Ectodermal cell (in vitro differentiated cells): ENCODE measurements around the gene TNFRSF14.

Experiments
- H3K27ac ChIP-seq: 2 replicates; pipeline ENCODE4 v1.7.0; 2013; ENCODE audit warnings: mild to moderate bottlenecking, low read depth, low read length; ENCODE audit not compliant: insufficient read depth, poor library complexity, severe bottlenecking
- H3K27me3 ChIP-seq: 2 replicates; pipeline ENCODE4 v1.7.0; 2013; ENCODE audit warnings: mild to moderate bottlenecking, low read length; ENCODE audit not compliant: insufficient read depth, control insufficient read depth, poor library complexity, severe bottlenecking
- H3K36me3 ChIP-seq: one replicate; pipeline ENCODE4 v1.7.0; 2013; ENCODE audit warnings: low read length; ENCODE audit not compliant: control insufficient read depth, insufficient read depth
- H3K4me1 ChIP-seq: one replicate; pipeline ENCODE4 v1.7.0; 2013; ENCODE audit warnings: low read length; ENCODE audit not compliant: control insufficient read depth, insufficient read depth
- H3K4me3 ChIP-seq: 2 replicates; pipeline ENCODE4 v1.7.0; 2013; ENCODE audit warnings: low read depth, low read length, control low read depth; ENCODE audit not compliant: insufficient read depth
- H3K9me3 ChIP-seq: 2 replicates; pipeline ENCODE4 v1.7.0; 2013; ENCODE audit warnings: mild to moderate bottlenecking, low read length, moderate library complexity; ENCODE audit not compliant: control insufficient read depth
- WGBS, 2 experiments: methylation state at CpG; one replicate each; pipeline ENCODE4 v1.1.7; 2013; ENCODE audit warnings: missing lambda C conversion rate in 2 of 2; 5-methylcytosine and 5-hydroxymethylcytosine counted together

Gene TNFRSF14

DNA sequence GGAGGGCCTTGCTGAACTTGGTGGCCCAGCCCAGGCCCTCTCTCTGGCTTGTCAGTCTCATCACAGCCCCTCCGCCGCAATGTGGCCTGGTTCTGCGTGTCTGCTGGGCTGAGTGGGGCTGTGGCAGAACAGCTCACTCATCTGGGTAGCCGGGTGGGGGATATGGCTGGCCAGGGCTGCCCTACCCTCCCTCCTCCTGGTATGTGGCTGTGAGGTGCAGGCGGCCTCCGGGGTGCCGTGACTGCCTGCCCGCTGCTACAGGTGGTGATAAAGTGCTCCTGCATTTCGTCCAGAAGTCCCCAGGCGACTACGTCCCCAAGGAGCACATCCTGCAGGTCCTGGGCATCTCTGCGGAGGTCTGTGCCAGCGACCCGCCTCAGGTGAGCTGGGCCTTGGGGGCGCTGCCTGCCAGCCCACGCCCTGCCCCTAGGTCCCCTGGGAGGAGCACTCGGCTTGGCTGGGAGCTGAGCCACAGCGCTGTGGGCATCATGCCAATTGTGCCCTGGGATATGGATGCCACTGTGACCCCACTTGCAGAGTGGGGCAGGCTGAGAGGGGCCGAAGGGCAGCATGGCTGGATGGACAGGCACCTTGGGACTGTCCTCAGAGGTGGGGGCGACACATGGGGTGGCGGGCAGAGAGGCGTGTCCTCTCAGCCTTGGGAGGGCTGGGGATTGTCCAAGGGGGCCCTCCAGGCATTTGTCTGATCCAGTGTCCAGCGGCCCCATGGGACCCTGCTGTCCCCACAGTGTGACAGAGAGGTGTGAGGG lies 32.7 kb downstream of the TNFRSF14 start:
- no peaks in the 10 kb centered on the region for H3K4me1 ChIP-seq
- peaks cover 6% of the 10 kb centered on the region for H3K36me3 ChIP-seq
- H3K27ac ChIP-seq = no peak overlapping the region
- H3K9me3 ChIP-seq = no peaks in the 10 kb centered on the region
- H3K4me3 ChIP-seq = no peak overlapping the region
- 92 to 94% methylated on average over 23 of the region's 23 CpGs for WGBS, 2 experiments
- H3K27me3 ChIP-seq = no peaks in the 10 kb centered on the region

DNA sequence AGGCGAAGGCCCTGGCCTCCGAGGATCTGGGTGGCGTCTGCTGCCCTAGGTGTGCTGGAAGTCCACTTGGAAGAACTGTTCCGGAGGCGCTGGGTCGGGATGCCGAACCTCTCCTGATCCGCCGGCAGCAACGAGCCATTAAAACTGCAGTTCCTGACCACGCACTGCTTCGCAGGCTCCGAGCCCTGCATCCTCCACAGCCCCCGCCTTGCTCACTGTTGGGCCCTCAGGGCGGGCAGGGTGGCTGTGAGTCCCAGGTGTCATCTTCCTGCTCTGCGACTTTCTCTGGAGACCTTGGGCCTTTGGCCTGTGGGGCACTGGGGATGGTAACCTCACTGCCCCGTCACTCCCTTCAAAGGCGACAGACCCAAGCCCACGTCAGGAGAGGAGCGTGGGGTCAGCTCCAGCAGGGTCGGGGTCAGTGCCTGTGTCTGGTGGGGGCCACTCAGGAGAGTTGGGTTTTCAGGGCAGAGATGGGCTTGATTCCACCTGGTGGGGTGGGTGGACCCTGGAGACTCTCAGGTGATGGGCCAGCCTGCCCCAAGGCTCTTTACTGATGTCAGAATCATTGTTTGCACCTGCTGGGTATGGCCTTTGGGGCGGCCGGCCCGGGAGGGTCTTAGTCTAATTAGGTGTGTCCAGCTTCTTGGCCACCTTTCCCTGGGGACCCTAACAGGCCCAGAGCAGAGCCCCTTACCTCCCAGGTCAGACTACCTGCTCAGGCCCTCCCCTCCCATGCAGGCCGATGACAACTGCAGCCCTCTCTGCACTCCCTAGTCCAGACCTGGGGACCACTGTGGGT lies 33.5 kb downstream of the TNFRSF14 start:
- no peaks in the 10 kb centered on the region for H3K4me1 ChIP-seq
- no peak overlapping the region for H3K4me3 ChIP-seq
- WGBS, 2 experiments = 95% methylated on average over 25 of the region's 25 CpGs
- no peak overlapping the region for H3K27ac ChIP-seq
- H3K9me3 ChIP-seq = no peaks in the 10 kb centered on the region
- H3K36me3 ChIP-seq = peaks cover 6% of the 10 kb centered on the region
- no peaks in the 10 kb centered on the region for H3K27me3 ChIP-seq

DNA sequence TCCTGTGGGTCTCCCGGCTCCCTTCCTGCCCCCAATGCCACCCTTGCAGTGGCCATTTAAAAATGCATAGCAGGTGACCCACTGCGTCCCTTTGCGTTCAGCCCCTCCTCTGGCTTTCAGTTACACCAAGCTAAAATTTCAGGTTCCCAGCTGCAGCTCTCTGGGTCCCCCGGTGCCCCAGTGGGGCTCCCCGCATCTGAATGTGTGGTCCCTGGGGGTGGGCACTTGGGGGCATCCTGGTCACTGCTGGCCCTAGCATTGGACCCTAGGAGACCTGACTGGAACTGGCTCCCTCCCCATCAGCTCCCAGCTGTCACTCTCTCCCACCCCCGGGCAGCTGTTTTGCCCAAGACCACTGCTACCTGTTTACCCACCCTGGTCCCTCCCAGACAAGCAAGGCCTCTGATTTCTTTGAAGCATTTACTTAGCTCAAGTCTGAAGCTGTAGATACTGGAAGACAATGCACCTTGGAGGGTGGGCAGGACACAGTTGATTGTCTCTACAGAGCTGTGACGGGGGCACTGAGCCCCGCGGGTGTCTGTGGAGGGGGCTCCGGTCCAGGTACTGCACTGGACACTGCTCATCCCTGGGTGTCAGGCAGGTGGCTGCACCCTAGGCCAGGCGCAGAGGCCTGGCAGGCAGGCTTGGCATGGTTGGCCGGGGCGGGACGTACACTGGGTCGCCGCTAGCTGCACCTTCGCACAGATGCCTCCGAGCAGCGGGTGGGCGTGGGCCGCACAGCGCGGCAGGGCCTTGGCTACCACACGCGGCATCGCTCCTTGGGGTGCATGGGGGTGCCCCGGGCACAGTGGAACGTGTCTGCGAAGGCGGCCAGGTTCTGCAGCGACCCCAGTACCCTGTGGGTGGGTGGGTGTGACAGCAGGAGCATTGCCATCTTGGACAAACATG lies 34.3 kb downstream of the TNFRSF14 start:
- Histone ChIP-seq H3K9me3 (no peaks in the 10 kb centered on the region), H3K4me3 (no peak overlapping the region), H3K4me1 (no peaks in the 10 kb centered on the region), H3K27me3 (no peaks in the 10 kb centered on the region), H3K36me3 (peaks cover 6% of the 10 kb centered on the region), H3K27ac (no peak overlapping the region)
- 96 to 98% methylated on average over 31 of the region's 31 CpGs for WGBS, 2 experiments

DNA sequence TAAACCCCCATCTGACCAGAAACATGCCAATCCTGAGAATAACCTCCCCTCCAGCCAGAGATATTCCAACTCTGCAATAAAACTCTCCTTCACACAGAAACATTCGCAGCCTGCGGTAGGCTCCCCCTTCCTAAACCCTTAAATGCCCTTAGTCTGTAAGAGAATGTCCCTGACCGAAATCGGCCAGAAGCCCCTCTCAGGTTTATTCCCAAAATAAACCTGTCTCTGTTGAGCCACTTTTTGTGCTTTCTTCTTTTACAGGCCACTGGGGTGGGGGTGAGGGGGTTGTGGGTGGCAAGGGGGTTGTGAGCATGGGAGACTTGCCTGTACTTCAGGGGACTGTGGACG lies 35.0 kb downstream of the TNFRSF14 start:
- Histone ChIP-seq H3K4me1 (no peaks in the 10 kb centered on the region), H3K4me3 (no peak overlapping the region), H3K9me3 (no peaks in the 10 kb centered on the region), H3K27ac (no peak overlapping the region), H3K27me3 (no peaks in the 10 kb centered on the region), H3K36me3 (peaks cover 6% of the 10 kb centered on the region)
- 92 to 97% methylated on average over 5 of the region's 5 CpGs for WGBS, 2 experiments

DNA sequence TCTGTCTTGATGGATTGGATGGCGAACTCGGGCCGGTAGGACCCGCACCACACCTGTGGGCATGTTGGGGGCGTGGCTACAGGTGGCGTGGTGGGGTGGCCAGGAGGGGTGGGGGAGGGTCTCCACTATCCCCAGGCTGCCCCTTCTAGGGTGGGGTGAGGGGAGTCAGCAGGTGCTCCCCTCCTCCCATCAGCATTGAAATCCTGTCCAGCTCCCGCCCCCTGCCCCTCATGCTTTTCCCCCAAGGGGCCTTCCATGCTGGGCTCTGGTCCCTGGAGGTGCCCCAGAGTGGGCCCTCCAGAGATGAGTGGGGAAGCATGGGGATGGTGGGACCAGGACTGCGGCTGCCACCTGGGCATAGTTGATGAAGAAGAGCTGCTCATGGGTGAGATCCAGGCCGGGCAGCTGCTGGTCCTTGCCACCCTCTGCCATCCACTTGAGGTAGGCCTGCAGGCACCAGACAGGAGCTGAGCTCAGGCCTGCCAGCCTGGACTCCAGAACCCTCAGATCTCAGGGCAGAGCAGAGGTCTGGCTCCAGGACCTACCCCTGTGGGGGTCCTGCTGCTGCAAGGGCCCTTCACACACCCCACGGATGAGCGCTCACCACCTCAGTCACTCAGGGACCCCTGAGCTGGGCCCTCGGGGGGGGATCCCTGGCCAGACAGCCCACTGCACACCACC lies 35.5 kb downstream of the TNFRSF14 start:
- H3K4me1 ChIP-seq = no peaks in the 10 kb centered on the region
- no peak overlapping the region for H3K27ac ChIP-seq
- H3K36me3 ChIP-seq = peaks cover 6% of the 10 kb centered on the region
- no peaks in the 10 kb centered on the region for H3K9me3 ChIP-seq
- 94 to 95% methylated on average over 12 of the region's 12 CpGs for WGBS, 2 experiments
- H3K4me3 ChIP-seq = no peak overlapping the region
- no peaks in the 10 kb centered on the region for H3K27me3 ChIP-seq

DNA sequence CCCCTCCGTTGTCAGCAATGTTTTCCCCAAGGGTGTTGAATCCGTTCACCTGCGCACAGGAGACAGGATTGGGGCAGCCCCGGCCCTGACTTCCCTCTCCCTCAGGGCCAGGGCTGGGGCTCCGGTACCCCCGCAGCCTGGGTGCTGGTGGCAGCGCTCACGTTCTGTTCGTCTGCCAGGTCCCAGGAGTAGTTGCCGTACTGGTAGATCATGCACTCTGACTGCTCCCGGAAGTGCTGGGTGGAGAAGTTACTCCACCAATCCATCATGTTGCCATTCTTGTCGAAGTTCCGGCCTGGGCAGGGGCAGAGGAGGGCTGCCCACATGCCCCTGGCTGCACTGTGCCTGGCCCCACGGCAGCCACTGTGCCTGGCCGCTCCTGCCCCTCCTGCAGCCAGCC lies 36.5 kb downstream of the TNFRSF14 start:
- Histone ChIP-seq H3K36me3 (peaks cover 6% of the 10 kb centered on the region), H3K27me3 (no peaks in the 10 kb centered on the region), H3K9me3 (no peaks in the 10 kb centered on the region), H3K4me1 (no peaks in the 10 kb centered on the region), H3K4me3 (no peak overlapping the region), H3K27ac (no peak overlapping the region)
- WGBS, 2 experiments = 87 to 89% methylated on average over 15 of the region's 15 CpGs

DNA sequence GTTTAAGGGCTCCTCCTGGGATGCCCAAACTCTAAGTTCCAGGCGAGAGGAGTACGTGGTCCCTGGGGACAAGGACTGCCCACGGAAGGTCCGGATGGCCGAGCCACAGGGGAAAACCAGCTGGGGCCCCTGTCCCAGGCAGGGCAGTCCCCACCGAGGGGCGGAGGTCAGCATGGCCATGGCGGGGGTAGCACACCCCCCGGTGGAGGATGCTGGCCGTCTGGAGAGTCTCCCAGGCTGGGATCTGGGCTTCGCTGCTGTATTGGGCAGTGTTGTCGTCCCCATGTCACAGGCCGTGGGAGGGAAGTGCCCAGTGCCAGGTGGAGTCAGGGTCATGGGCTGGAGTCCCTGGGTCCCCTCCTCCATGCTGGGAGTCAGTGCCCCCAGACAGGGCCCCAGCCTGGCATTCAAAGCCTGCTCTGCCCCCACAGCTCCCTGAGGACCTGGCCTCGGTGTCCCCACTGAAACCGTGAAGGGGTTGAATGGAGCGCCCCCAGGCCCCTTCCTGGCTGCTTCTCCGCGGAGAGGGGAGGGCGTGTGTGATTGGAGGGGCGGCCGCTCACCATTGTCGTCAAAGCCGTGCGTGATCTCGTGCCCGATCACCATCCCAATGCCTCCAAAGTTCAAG lies 37.2 kb downstream of the TNFRSF14 start:
- Histone ChIP-seq H3K27ac (no peak overlapping the region), H3K4me3 (no peak overlapping the region), H3K36me3 (peaks cover 6% of the 10 kb centered on the region), H3K9me3 (no peaks in the 10 kb centered on the region), H3K27me3 (no peaks in the 10 kb centered on the region), H3K4me1 (no peaks in the 10 kb centered on the region)
- 81 to 84% methylated on average over 26 of the region's 26 CpGs for WGBS, 2 experiments

DNA sequence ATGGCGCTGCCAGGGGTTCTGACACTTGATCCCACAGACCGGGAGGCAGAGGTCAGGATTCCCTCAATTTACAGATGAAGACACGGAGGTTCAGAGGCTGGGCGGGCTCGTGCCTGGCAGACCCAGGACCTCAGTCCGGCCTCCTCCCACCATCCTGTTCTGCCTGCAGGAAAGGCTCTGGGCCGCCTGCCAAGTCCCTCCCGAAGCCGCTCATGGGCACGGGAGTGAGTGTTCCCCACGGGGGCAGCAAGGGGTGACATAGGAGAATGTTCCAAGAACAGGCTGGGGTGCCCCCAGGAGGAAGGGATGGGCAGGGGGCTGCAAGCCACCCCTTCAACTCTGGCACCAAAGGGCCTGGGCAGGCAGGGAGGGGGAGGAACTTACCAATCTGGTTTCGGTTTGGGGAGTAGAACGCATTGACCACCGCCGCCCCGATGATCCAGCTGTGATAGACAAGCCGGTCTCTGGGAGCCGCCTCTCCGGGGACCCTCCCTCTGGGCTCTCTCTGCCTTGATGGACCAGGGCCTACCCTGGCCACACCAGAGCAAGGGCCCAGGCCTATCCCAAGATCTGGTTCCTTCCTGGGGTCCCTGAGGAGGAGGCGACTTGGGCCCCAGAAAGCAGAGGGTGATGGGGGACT lies 38.0 kb downstream of the TNFRSF14 start:
- H3K36me3 ChIP-seq = peaks cover 6% of the 10 kb centered on the region
- 88 to 89% methylated on average over 20 of the region's 20 CpGs for WGBS, 2 experiments
- no peak overlapping the region for H3K4me3 ChIP-seq
- no peaks in the 10 kb centered on the region for H3K4me1 ChIP-seq
- no peaks in the 10 kb centered on the region for H3K27me3 ChIP-seq
- no peak overlapping the region for H3K27ac ChIP-seq
- H3K9me3 ChIP-seq = no peaks in the 10 kb centered on the region

DNA sequence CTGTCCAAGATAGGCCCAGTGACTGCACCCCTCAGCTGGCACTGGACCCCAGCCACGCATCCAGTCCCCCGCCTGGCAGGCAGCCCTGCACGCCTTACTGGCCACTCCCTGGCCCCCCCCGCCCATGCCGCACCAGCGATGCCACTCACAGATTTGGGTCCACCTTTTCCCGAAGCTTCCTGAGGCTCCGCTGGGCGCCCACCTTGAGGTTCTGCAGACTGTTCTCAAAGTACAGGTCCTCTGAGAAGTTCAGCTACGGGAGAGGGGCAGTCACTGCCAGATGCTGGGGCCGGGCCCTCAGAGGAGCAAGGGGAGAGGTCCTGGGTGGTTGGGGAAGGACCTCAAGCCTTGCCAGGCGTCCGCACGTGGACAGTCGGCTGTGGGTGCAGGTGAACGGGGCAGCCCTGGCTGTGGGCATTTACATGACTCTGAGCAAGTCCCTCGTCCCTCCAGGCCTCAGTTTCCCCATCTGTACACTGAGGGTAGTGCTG lies 38.5 kb downstream of the TNFRSF14 start:
- no peak overlapping the region for H3K27ac ChIP-seq
- H3K27me3 ChIP-seq = no peaks in the 10 kb centered on the region
- no peaks in the 10 kb centered on the region for H3K4me1 ChIP-seq
- no peaks in the 10 kb centered on the region for H3K9me3 ChIP-seq
- peaks cover 6% of the 10 kb centered on the region for H3K36me3 ChIP-seq
- 93% methylated on average over 17 of the region's 17 CpGs for WGBS, 2 experiments
- H3K4me3 ChIP-seq = no peak overlapping the region
